Measurements from ENCODE around the gene KLHDC10.

KLHDC10 gene

DNA sequence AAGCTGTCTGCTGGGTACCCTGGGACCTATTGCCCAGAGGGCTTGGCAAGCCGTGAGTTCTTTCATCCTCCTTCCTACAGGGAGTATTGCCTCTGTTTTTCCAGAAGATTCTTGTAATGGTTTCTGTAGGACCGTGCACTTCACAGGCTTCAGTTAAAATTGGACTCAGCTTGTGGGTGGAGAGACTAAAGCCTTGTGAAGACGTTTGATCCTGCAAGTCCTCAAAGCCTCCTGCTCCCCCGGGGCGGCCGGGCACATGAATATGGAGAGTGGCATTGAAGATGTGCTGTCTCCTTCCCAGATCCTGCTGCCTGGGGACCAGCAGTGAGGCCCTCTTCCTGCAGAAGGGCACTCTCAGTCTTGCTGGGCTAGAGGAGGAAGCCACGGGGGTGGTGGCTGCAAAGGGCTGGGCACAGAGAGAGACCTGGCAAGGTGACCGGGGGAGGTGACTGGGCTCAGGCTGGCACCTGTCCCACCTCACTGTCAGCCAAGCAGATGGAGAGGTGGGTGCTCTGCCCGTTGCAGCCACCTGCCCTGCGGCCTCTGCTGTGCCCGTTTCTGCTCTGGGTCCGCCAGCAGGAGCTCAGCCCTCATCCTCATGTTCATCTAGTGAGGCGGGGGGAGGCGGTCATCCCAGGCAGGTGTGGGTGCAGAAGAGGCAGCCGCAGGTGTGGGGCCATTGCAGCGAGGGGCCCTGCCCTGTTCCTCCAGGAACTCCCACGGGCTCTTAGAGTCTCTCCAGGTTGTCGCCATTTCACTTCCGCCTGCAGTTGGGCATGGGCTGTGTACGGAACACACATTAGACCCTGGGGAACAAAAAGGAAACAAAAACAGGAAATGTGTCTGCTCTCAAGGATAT, 79.2 kb downstream of the KLHDC10 start:
- TF ChIP-seq CTCF (IDR thresholded peaks at IDR 0.05; ENCODE audit: low read depth, low read length): no peak
- no peak overlapping the region for H3K4me3 ChIP-seq (ENCODE audit: low read depth, low read length)

GRCh38 chr7:130150587-130150986, 80.3 kb downstream of the KLHDC10 start:
- H3K4me3 ChIP-seq (ENCODE audit: low read depth, low read length): no peak overlapping the region
- no peak for TF ChIP-seq CTCF (IDR thresholded peaks at IDR 0.05; ENCODE audit: low read depth, low read length)

- H3K4me3 ChIP-seq (ENCODE audit: low read depth, low read length): no peak overlapping the region
- TF ChIP-seq CTCF (IDR thresholded peaks at IDR 0.05; ENCODE audit: low read depth, low read length): no peak
Measured at GRCh38 chr7:130151591-130152492, 81.5 kb downstream of the KLHDC10 start.

- H3K4me3 ChIP-seq (ENCODE audit: low read depth, low read length): no peak overlapping the region
- TF ChIP-seq CTCF (IDR thresholded peaks at IDR 0.05; ENCODE audit: low read depth, low read length): no peak
Measured at GRCh38 chr7:130152493-130153210, 82.3 kb downstream of the KLHDC10 start.

GRCh38 chr7:130153211-130153908, 83.0 kb downstream of the KLHDC10 start:
- H3K4me3 ChIP-seq (ENCODE audit: low read depth, low read length): no peak overlapping the region
- no peak for TF ChIP-seq CTCF (IDR thresholded peaks at IDR 0.05; ENCODE audit: low read depth, low read length)

DNA sequence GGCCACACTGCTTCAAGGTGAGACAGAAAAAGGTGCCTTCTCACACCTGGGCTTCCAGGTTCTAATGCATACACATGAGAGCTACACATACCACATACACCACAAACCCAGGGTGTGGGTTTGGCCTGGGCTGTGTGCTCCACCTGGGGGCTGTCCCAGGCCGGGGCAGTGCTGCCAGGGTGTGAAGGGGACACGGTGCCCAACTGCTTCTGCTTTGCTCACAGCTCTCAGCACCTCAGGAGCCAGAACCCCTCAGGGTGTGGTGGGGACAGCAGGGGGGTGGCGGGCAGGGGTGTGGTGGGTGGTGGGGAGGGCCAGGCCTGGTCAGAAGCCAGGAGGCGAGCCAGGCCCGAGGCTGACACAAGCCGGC, 83.8 kb downstream of the KLHDC10 start:
- H3K4me3 ChIP-seq (ENCODE audit: low read depth, low read length): no peak overlapping the region
- TF ChIP-seq CTCF (IDR thresholded peaks at IDR 0.05; ENCODE audit: low read depth, low read length): no peak
